Activated CD8-positive, alpha-beta memory T cell treated with anti-CD3 and anti-CD28 coated beads, Interleukin-2, amount 50 U/mL, for 1 hour (primary cell): Measurements from ENCODE around the gene STH.
A peak's percentile ranks its signal among the peaks of the same experiment; 100 is the strongest.

Experiments used
- DNase-seq: peaks from one replicate; pipeline ENCODE4 v3.0.0-alpha.2; 2020; ENCODE audit errors: extremely low read depth

STH gene

GRCh38 chr17:45985447-45985846 is 13.6 kb upstream of the STH start:
- no peak for DNase-seq

DNA sequence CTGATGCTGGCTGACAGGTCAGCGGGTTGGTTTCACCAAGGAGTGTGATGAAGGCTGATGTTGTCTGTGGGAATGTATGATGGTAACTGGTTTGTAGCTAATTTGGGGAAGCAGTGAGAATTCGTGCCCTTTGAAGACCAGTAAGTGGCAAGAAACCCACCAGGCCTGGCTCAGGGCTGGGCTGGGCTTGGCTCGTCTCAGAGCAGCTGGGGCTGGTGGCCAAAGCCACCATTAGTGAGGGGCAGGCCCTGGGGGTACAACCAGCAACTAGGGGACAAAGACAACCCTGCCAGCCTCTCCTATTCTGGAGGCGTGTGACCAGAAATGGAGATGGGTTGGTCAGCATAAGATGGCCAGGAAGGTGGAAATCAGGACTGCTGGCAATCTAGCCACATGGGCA is 13.0 kb upstream of the STH start:
- no peak for DNase-seq

DNA sequence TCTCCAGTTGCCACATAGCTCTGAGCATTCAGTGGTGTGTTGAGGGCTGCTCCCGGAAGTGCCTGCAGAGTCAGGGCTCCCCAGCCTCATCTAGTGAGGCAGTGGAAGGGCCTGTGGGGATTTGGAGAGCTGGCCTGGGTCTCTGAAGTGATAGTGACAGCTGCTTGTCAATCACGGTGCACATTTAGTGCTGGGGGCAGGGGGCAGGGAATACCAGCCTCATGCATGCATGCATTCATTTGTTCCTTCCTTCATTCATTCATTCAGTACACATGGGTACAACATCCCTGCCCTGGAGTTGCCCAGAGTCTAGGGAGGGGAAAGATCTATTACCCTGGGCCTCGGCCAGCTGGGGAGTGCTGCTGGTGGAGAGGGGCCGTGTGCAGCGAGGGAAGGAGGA is 11.3 kb upstream of the STH start:
- DNase-seq: no peak

- DNase-seq: no peak
Measured at GRCh38 chr17:45989759-45990158, 9.3 kb upstream of the STH start.

DNA sequence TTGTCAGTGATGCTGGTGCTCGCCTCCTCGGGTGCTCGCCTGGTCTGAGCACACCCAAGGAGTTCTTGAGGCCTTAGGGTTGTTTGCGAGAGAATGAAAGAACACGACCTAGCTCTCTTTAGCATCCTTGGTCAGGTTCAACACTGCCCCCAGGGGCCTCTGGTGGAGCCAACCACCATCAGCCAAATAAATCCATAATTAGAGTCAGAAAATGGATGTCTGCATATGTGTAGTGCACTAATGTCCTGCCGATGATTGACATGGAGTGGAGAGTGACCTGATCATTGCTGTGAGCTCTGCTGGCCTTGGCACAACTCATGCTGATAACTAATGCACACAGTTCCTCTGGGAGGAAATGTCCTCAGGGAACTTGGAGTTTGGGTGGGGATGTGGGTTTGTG is 8.2 kb upstream of the STH start:
- DNase-seq: no peak

DNA sequence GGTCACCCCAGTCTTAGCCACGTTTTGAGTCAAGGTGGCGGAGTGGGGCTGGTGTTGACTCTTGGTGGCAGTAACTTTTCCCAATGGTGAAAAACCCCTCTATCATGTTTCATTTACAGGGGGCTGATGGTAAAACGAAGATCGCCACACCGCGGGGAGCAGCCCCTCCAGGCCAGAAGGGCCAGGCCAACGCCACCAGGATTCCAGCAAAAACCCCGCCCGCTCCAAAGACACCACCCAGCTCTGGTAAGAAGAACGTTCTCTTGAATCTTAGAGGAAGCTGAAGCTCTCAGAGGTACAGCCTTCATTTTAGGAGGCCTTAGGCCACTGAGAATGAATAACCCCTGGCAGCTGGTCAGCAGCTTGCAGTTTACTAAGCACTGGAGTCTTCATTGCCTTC is 7.7 kb upstream of the STH start:
- no peak for DNase-seq

GRCh38 chr17:45992175-45992574 is 6.9 kb upstream of the STH start:
- no peak for DNase-seq

- DNase-seq: no peak
Measured at GRCh38 chr17:45992904-45993303, 6.1 kb upstream of the STH start.

DNA sequence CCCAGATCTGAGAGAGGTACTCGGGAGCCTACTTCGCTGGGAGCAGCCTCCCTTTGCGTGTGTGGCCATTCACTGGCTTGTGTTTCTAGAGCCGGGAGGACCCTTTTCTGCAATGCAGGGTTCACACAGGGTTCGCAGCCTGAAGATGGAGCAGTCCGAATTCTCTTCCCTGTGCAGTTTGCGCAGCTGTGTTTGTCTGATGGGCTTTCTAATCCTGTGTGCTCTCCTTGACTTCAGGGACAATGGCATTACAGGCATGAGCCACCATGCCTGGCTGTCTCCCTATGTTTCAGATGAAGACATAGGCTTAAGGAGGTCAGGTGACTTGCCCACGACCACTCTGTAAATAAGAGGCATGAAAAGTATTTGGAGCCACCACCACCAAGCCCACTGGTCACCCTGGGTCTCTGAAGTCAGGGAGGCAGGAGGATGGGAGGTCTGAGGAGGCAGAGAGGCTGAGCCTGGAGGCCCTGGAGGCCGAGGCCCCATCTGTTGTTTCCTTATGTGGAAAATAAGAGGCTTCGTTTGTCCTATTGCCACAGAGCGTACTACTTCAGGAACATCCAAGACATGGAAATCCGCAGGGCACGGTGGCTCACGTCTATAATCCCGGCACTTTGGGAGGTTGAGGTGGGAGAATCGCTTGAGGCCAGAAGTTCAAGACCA is 5.0 kb upstream of the STH start:
- DNase-seq: no peak

DNA sequence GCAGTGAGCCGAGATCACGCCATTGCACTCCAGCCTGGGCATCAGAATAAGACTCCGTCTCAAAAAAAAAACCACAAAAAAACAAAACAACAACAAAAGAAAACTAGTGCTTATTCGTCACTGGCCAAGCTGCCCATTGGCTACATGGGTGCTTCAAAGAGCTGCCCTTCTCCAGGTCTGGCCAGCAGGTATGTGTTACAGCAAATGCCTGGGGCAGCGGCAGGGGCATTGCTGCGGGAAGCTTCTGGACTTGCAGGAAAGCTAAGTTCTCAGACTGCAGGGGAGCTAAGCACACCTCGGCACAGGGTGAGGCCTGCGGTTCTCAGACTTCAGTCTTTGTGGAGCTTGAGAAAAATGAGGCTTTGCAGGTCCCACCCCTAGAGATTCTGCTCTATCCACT is 4.1 kb upstream of the STH start:
- no peak for DNase-seq

DNA sequence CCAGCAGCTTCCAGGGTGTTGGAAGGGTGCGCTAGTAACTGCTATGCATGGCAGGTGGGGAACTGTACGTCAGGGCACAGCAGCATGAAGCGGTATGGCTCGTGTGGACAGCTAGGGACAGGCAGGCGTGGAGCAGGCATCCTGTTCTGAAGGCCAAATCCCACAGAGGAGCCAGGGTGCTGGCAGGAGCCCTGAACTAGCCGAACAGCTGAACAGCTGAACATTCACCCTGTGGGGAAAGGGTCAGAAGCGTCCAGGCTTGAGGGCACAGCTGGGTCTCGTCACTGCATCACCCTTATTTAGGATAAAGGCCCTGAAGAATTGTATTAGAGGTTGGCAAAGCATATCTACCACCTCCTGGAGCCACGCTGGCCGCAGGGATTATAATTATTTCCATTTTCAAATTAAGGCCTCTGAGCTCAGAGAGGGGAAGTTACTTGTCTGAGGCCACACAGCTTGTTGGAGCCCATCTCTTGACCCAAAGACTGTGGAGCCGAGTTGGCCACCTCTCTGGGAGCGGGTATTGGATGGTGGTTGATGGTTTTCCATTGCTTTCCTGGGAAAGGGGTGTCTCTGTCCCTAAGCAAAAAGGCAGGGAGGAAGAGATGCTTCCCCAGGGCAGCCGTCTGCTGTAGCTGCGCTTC is 3.3 kb upstream of the STH start:
- DNase-seq: no peak

GRCh38 chr17:45996282-45996937 is 2.6 kb upstream of the STH start:
- DNase-seq: no peak

- no peak for DNase-seq
Measured at GRCh38 chr17:45997166-45997565, 1.9 kb upstream of the STH start.

- no peak for DNase-seq
Measured at GRCh38 chr17:45997624-45998023, 1.4 kb upstream of the STH start.

GRCh38 chr17:45999900-46000290 is 845 bp downstream of the STH start:
- DNase-seq: no peak

GRCh38 chr17:46000292-46000691 is 1.2 kb downstream of the STH start:
- DNase-seq: no peak

GRCh38 chr17:46000757-46001156 is 1.7 kb downstream of the STH start:
- no peak for DNase-seq

GRCh38 chr17:46001390-46002310 is 2.6 kb downstream of the STH start:
- DNase-seq: no peak

DNA sequence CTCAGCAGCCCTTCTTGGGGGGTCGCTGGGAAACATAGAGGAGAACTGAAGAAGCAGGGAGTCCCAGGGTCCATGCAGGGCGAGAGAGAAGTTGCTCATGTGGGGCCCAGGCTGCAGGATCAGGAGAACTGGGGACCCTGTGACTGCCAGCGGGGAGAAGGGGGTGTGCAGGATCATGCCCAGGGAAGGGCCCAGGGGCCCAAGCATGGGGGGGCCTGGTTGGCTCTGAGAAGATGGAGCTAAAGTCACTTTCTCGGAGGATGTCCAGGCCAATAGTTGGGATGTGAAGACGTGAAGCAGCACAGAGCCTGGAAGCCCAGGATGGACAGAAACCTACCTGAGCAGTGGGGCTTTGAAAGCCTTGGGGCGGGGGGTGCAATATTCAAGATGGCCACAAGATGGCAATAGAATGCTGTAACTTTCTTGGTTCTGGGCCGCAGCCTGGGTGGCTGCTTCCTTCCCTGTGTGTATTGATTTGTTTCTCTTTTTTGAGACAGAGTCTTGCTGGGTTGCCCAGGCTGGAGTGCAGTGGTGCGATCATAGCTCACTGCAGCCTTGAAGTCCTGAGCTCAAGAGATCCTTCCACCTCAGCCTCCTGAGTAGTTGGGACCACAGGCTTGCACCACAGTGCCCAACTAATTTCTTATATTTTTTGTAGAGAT is 3.4 kb downstream of the STH start:
- DNase-seq: peak; percentile 28

GRCh38 chr17:46002973-46003316 is 3.9 kb downstream of the STH start:
- DNase-seq: no peak

DNA sequence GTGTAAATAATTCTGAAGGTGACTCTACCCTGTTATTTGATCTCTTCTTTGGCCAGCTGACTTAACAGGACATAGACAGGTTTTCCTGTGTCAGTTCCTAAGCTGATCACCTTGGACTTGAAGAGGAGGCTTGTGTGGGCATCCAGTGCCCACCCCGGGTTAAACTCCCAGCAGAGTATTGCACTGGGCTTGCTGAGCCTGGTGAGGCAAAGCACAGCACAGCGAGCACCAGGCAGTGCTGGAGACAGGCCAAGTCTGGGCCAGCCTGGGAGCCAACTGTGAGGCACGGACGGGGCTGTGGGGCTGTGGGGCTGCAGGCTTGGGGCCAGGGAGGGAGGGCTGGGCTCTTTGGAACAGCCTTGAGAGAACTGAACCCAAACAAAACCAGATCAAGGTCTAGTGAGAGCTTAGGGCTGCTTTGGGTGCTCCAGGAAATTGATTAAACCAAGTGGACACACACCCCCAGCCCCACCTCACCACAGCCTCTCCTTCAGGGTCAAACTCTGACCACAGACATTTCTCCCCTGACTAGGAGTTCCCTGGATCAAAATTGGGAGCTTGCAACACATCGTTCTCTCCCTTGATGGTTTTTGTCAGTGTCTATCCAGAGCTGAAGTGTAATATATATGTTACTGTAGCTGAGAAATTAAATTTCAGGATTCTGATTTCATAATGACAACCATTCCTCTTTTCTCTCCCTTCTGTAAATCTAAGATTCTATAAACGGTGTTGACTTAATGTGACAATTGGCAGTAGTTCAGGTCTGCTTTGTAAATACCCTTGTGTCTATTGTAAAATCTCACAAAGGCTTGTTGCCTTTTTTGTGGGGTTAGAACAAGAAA is 5.1 kb downstream of the STH start:
- DNase-seq: no peak
